Measurements from ENCODE around the gene P2RY6. TPM values are rescaled to one million over a fixed set of nuclear protein-coding genes. Genes with fewer than 3 reads are reported as not detected.

The P2RY6 gene
- total and polyA plus RNA-seq, 10 of the 15 experiments (the other 5 are each of a cell fraction or from before 2014, with no cell fraction given): 0.05 to 0.90 (median 0.22) TPM; not detected in 4

GRCh38 chr11:73308003-73308960 is 36.1 kb downstream of the P2RY6 start, which contains the start of gene ARHGEF17 (continued):
- TF ChIP-seq, protein P1, sequence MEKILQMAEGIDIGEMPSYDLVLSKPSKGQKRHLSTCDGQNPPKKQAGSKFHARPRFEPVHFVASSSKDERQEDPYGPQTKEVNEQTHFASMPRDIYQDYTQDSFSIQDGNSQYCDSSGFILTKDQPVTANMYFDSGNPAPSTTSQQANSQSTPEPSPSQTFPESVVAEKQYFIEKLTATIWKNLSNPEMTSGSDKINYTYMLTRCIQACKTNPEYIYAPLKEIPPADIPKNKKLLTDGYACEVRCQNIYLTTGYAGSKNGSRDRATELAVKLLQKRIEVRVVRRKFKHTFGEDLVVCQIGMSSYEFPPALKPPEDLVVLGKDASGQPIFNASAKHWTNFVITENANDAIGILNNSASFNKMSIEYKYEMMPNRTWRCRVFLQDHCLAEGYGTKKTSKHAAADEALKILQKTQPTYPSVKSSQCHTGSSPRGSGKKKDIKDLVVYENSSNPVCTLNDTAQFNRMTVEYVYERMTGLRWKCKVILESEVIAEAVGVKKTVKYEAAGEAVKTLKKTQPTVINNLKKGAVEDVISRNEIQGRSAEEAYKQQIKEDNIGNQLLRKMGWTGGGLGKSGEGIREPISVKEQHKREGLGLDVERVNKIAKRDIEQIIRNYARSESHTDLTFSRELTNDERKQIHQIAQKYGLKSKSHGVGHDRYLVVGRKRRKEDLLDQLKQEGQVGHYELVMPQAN (conservative IDR thresholded peaks at IDR 0.05): peak; percentile 39; the same call in 1 of the 2 replicates
- TF ChIP-seq, protein P2, sequence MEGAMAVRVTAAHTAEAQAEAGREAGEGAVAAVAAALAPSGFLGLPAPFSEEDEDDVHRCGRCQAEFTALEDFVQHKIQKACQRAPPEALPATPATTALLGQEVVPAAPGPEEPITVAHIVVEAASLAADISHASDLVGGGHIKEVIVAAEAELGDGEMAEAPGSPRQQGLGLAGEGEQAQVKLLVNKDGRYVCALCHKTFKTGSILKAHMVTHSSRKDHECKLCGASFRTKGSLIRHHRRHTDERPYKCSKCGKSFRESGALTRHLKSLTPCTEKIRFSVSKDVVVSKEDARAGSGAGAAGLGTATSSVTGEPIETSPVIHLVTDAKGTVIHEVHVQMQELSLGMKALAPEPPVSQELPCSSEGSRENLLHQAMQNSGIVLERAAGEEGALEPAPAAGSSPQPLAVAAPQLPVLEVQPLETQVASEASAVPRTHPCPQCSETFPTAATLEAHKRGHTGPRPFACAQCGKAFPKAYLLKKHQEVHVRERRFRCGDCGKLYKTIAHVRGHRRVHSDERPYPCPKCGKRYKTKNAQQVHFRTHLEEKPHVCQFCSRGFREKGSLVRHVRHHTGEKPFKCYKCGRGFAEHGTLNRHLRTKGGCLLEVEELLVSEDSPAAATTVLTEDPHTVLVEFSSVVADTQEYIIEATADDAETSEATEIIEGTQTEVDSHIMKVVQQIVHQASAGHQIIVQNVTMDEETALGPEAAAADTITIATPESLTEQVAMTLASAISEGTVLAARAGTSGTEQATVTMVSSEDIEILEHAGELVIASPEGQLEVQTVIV (IDR thresholded peaks at IDR 0.05; ENCODE audit: borderline replicate concordance, partially characterized antibody): no peak
- TF ChIP-seq RUNX3 (IDR thresholded peaks at IDR 0.05; ENCODE audit: low read length) (peak; percentile 53), HDGF (IDR thresholded peaks at IDR 0.05) (no peak), ZNF207 (IDR thresholded peaks at IDR 0.05; ENCODE audit: borderline replicate concordance) (0 out of 2 replicates have a peak, but pooled peaks have one; percentile 41), YY1 (IDR thresholded peaks at IDR 0.05; ENCODE audit: low read depth, low read length) (peak; percentile 73)
- TF ChIP-seq, protein P3, sequence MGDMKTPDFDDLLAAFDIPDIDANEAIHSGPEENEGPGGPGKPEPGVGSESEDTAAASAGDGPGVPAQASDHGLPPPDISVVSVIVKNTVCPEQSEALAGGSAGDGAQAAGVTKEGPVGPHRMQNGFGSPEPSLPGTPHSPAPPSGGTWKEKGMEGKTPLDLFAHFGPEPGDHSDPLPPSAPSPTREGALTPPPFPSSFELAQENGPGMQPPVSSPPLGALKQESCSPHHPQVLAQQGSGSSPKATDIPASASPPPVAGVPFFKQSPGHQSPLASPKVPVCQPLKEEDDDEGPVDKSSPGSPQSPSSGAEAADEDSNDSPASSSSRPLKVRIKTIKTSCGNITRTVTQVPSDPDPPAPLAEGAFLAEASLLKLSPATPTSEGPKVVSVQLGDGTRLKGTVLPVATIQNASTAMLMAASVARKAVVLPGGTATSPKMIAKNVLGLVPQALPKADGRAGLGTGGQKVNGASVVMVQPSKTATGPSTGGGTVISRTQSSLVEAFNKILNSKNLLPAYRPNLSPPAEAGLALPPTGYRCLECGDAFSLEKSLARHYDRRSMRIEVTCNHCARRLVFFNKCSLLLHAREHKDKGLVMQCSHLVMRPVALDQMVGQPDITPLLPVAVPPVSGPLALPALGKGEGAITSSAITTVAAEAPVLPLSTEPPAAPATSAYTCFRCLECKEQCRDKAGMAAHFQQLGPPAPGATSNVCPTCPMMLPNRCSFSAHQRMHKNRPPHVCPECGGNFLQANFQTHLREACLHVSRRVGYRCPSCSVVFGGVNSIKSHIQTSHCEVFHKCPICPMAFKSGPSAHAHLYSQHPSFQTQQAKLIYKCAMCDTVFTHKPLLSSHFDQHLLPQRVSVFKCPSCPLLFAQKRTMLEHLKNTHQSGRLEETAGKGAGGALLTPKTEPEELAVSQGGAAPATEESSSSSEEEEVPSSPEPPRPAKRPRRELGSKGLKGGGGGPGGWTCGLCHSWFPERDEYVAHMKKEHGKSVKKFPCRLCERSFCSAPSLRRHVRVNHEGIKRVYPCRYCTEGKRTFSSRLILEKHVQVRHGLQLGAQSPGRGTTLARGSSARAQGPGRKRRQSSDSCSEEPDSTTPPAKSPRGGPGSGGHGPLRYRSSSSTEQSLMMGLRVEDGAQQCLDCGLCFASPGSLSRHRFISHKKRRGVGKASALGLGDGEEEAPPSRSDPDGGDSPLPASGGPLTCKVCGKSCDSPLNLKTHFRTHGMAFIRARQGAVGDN (IDR thresholded peaks at IDR 0.05): peak; percentile 69; the same call in 1 of the 2 replicates
